ENCODE measurements around the gene CERS6. TPM values are rescaled to one million over a fixed set of nuclear protein-coding genes. Genes with fewer than 3 reads are reported as not detected.

Gene CERS6
- total RNA-seq, 4 donors from 2014 or later = 53.7 to 78.3 (median 63.8) TPM

DNA sequence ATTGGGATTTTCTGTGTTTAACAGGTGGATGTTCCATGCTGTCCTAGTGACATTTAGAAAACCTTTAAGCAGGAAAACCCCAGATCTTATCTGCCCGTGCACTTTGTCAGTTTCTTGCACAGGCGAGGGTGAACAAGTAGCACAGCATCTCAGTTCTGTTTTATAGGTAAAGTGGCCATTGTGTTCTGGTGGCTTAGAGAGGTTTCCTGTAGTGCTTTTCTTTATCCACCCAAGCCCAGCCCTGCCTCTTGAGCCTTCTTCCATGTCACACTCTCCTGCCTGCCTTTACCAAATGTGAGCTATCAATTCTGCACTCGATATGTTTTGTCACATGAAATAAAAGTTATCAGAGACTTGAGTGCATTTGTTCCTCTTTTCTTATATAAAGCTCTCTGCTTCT is 211.1 kb downstream of the CERS6 start:
- no peak overlapping the region for H3K4me3 ChIP-seq (ENCODE audit: low read depth, poor library complexity, severe bottlenecking)
- TF ChIP-seq, protein P1, sequence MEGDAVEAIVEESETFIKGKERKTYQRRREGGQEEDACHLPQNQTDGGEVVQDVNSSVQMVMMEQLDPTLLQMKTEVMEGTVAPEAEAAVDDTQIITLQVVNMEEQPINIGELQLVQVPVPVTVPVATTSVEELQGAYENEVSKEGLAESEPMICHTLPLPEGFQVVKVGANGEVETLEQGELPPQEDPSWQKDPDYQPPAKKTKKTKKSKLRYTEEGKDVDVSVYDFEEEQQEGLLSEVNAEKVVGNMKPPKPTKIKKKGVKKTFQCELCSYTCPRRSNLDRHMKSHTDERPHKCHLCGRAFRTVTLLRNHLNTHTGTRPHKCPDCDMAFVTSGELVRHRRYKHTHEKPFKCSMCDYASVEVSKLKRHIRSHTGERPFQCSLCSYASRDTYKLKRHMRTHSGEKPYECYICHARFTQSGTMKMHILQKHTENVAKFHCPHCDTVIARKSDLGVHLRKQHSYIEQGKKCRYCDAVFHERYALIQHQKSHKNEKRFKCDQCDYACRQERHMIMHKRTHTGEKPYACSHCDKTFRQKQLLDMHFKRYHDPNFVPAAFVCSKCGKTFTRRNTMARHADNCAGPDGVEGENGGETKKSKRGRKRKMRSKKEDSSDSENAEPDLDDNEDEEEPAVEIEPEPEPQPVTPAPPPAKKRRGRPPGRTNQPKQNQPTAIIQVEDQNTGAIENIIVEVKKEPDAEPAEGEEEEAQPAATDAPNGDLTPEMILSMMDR (IDR thresholded peaks at IDR 0.05) = no peak
- no peak for TF ChIP-seq POLR2A (IDR thresholded peaks at IDR 0.05)
- intact Hi-C loops (cut with DNase I; ENCODE audit: low total_unique reads) = no loop called here
- DNase-seq (ENCODE audit: low spot score in 2 of 2) = no peak
- WGBS, 2 donors = 68 to 69% methylated on average over 3 of the region's 3 CpGs

DNA sequence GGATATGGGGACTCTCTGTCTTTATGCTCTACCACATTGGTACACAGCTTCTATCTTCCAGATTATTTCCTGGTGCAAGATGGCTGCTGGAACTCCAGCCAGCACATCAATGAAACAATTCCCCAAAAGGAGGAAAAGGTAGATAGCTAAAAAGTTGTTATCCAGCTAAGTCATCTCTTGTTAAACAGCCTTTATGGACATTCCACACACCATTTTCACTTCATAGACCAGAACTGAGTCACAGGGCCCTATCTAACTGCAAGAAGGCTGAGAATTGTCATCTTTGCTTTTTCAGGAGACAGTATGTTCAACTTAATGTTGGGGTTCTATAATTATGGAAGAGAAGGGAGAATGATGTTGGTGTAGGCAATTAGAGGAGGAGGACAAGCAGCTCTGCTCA is 213.1 kb downstream of the CERS6 start:
- H3K4me3 ChIP-seq (ENCODE audit: low read depth, poor library complexity, severe bottlenecking) = no peak overlapping the region
- intact Hi-C loops (cut with DNase I; ENCODE audit: low total_unique reads) = no loop called here
- no peak for TF ChIP-seq POLR2A (IDR thresholded peaks at IDR 0.05)
- TF ChIP-seq, protein P1 (IDR thresholded peaks at IDR 0.05) = no peak
- no peak for DNase-seq (ENCODE audit: low spot score in 2 of 2)

DNA sequence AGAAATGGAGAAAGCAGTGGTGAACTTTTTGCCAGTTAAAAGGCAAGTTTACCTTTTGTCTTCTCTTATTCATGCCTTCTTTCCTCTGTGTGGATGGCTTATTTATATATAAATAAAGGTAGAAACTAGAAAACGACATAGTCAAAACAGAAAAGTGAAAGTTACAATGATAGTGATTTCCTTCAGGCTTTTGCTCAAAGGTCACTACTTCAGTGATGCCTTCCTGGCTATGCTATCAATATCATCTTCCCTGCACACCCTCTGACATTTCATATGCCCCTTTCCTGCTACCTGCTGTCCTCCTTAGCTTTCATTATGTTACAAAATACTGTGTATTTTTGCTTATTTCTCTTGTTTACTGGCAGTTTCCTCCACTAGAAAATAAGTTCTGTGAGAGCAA is 214.4 kb downstream of the CERS6 start:
- DNase-seq (ENCODE audit: low spot score in 2 of 2) = no peak
- no peak overlapping the region for H3K4me3 ChIP-seq (ENCODE audit: low read depth, poor library complexity, severe bottlenecking)
- intact Hi-C loops (cut with DNase I; ENCODE audit: low total_unique reads) = no loop called here
- 75 to 77% methylated on average over 1 of the region's 1 CpG for WGBS, 2 donors
- TF ChIP-seq, protein P1 (IDR thresholded peaks at IDR 0.05) = no peak
- no peak for TF ChIP-seq POLR2A (IDR thresholded peaks at IDR 0.05)

DNA sequence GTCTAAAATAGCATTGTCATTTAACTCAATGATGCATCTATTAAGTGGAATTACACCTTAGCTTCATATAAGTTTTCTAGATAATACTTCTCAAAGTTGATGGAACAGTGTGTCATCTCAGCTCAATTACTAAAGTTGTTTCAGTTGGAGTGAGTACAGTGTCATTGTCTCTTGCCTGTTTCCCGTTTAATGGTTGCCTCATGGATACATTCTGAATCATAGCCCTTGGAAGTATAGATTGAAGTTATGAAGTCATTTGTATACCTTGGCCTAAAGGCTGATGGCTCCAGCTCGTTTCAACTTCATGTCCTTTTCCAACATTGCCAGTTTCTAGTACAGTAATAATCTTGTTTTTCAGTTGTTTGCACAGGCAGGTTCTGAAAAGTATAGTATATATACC is 215.9 kb downstream of the CERS6 start:
- intact Hi-C loops (cut with DNase I; ENCODE audit: low total_unique reads) = no loop called here
- no peak for DNase-seq (ENCODE audit: low spot score in 2 of 2)
- 49 to 53% methylated on average over 2 of the region's 2 CpGs for WGBS, 2 donors
- H3K4me3 ChIP-seq (ENCODE audit: low read depth, poor library complexity, severe bottlenecking) = no peak overlapping the region
- TF ChIP-seq POLR2A (IDR thresholded peaks at IDR 0.05) = no peak
- TF ChIP-seq, protein P1 (IDR thresholded peaks at IDR 0.05) = no peak

DNA sequence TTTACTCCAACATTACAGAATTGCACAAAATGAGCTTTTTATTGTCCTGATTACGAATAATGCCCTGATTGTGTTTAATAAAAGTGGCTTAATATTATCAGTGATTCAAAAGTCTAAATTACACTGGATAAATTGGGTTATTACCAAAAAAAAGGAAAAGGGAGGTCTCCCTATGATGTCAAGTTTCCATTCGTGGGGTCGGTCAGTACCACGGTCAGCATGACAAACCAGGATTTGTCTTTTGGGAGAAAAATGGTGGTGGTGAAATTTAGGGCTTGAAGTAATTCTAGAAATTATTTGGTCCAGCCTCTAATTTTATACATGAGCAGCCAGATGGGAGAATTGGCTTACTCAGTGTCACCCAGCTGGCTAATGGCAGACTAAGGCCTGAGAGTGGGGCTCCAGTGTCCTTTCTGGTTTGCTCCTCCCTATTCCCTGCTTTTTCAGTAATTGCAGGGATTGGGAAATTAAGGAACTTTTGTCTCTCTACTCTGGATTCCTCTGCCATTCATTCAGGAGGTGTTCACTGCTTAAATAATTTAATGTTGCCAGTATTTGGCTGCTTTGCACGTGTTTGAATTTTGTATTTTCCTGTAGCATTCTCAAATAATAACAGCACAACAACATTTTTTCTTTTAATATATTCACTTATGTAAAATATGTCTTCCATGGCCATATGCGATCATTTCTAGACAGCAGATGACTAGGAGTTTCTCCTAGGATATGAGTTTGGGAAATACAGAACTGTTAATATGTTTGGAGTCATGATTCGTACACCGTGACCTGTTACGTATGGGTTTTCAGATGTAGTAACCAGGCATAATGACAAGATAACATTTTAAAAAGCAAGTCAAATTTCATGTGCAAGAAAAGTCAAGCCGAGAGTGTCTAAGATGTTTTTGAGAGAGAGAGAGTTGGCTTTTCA is 217.5 kb downstream of the CERS6 start:
- 80 to 84% methylated on average over 10 of the region's 10 CpGs for WGBS, 2 donors
- no peak overlapping the region for H3K4me3 ChIP-seq (ENCODE audit: low read depth, poor library complexity, severe bottlenecking)
- TF ChIP-seq, protein P1 (IDR thresholded peaks at IDR 0.05) = no peak
- no peak for TF ChIP-seq POLR2A (IDR thresholded peaks at IDR 0.05)
- intact Hi-C loops (cut with DNase I; ENCODE audit: low total_unique reads) = no loop called here
- DNase-seq (ENCODE audit: low spot score in 2 of 2) = no peak
